Neural cell (in vitro differentiated cells): ENCODE results near the gene SOX13. TPM values are rescaled to one million over a fixed set of nuclear protein-coding genes. Genes with fewer than 3 reads are reported as not detected.

Experiments
- H2AFZ ChIP-seq: fragments of 200-600, 300-800 bp; sonication (generic), shearing (Covaris generic); 2 replicates; pipeline ENCODE4 v1.6.0; 2014; ENCODE audit warnings: low read depth, mild to moderate bottlenecking, antibody characterized with exemption, low read length, moderate library complexity
- H3F3A ChIP-seq: fragments of 200-600 bp; shearing (Covaris generic); 2 replicates; pipeline ENCODE4 v1.6.1; 2016; ENCODE audit warnings: mild to moderate bottlenecking, moderate library complexity, mixed read lengths, antibody characterized with exemption, low read length; ENCODE audit not compliant: insufficient read depth, poor library complexity, severe bottlenecking
- H3K27ac ChIP-seq: fragments of 200-600, 300-800 bp; sonication (generic), shearing (Covaris generic); 2 replicates; pipeline ENCODE4 v1.5.1; 2014; ENCODE audit warnings: mild to moderate bottlenecking, low read length, moderate library complexity
- H3K27me3 ChIP-seq: fragments of 300-800, 200-600 bp; sonication (generic), shearing (Covaris generic); 2 replicates; pipeline ENCODE4 v1.6.0; 2014; ENCODE audit warnings: mild to moderate bottlenecking, low read depth, low read length, moderate library complexity; ENCODE audit not compliant: insufficient read depth
- H3K36me3 ChIP-seq: fragments of 300-800, 200-600 bp; sonication (generic), shearing (Covaris generic); 2 replicates; pipeline ENCODE4 v1.5.1; 2014; ENCODE audit warnings: mild to moderate bottlenecking, antibody characterized with exemption, low read length, moderate library complexity; ENCODE audit not compliant: insufficient read depth
- H3K4me2 ChIP-seq: fragments of 300-800, 200-600 bp; sonication (generic), shearing (Covaris generic); 2 replicates; pipeline ENCODE4 v1.6.0; 2014; ENCODE audit warnings: mild to moderate bottlenecking, low read length
- H3K4me3 ChIP-seq: fragments of 300-800, 200-600 bp; sonication (generic), shearing (Covaris generic); 2 replicates; pipeline ENCODE4 v1.5.1; 2014; ENCODE audit warnings: mild to moderate bottlenecking, low read length, moderate library complexity
- H3K79me2 ChIP-seq: fragments of 200-600 bp; shearing (Covaris generic); replicated peaks from 2 replicates; pipeline ENCODE4 v1.6.0; 2014; ENCODE audit warnings: mild to moderate bottlenecking, low read length, moderate library complexity; ENCODE audit not compliant: insufficient read depth
- H3K9ac ChIP-seq: fragments of 300-800, 200-600 bp; sonication (generic), shearing (Covaris generic); 2 replicates; pipeline ENCODE4 v1.6.1; 2016; ENCODE audit warnings: mild to moderate bottlenecking, low read length, mixed read lengths
- H3K9me2 ChIP-seq: fragments of 200-600 bp; shearing (Covaris generic); 2 replicates; pipeline ENCODE4 v1.6.1; 2016; ENCODE audit warnings: mild to moderate bottlenecking, low read length, mixed read lengths; ENCODE audit not compliant: insufficient read depth
- H3K9me3 ChIP-seq: fragments of 200-600, 300-800 bp; sonication (generic), shearing (Covaris generic); 2 replicates; pipeline ENCODE4 v1.6.1; 2016; ENCODE audit warnings: mild to moderate bottlenecking, mixed run types, low read length, moderate library complexity, mixed read lengths
- H4K20me1 ChIP-seq: fragments of 200-600 bp; shearing (Covaris generic); 2 replicates; pipeline ENCODE4 v1.6.1; 2016; ENCODE audit warnings: mild to moderate bottlenecking, mixed run types; ENCODE audit not compliant: insufficient read depth
- EP300 ChIP-seq: fragments of 450-650 bp; conservative IDR thresholded peaks from 2 replicates; pipeline ENCODE4 v1.6.1; 2014; ENCODE audit warnings: antibody characterized with exemption, mild to moderate bottlenecking, moderate library complexity; ENCODE audit not compliant: poor library complexity, severe bottlenecking
- EZH2 ChIP-seq: fragments of 200-600, 300-800 bp; shearing (Covaris generic), sonication (generic); IDR thresholded peaks from 2 replicates; pipeline ENCODE4 v1.6.1; 2014; ENCODE audit warnings: antibody characterized with exemption, low read length, borderline replicate concordance, mild to moderate bottlenecking; ENCODE audit not compliant: insufficient read depth, poor library complexity, severe bottlenecking
- MXI1 ChIP-seq: fragments of 450-650 bp; conservative IDR thresholded peaks from 2 replicates; pipeline ENCODE4 v1.6.1; 2014; ENCODE audit warnings: antibody characterized with exemption, mild to moderate bottlenecking; ENCODE audit not compliant: poor library complexity, severe bottlenecking
- POLR2AphosphoS5 ChIP-seq: IDR thresholded peaks from 2 replicates; pipeline ENCODE4 v1.6.1; 2012
- RAD21 ChIP-seq: fragments of 450-650 bp; conservative IDR thresholded peaks from 2 replicates; pipeline ENCODE4 v1.6.1; 2014; ENCODE audit warnings: antibody characterized with exemption, mild to moderate bottlenecking, moderate library complexity
- SMC3 ChIP-seq: fragments of 450-650 bp; conservative IDR thresholded peaks from 2 replicates; pipeline ENCODE4 v1.6.1; 2014; ENCODE audit warnings: antibody characterized with exemption, mild to moderate bottlenecking, moderate library complexity; ENCODE audit not compliant: poor library complexity
- TAF1 ChIP-seq: IDR thresholded peaks from 2 replicates; pipeline ENCODE4 v1.6.1; 2012; ENCODE audit warnings: low read depth
- polyA plus RNA-seq: library from polyadenylated mRNA; depleted of rRNA; stranded (reverse); fragments of >200 nt; gene quantifications from 2 replicates; pipeline ENCODE4 v1.2.3, GENCODE V29; 2014
- TF ChIP-seq, protein P1 (sequence below): IDR thresholded peaks from 2 replicates; pipeline ENCODE4 v1.6.1; 2012; ENCODE audit warnings: borderline replicate concordance
- TF ChIP-seq, protein P2 (sequence below): fragments of 450-650 bp; IDR thresholded peaks from 2 replicates; pipeline ENCODE4 v1.5.1; 2014; ENCODE audit warnings: antibody characterized with exemption, mild to moderate bottlenecking, moderate library complexity; ENCODE audit not compliant: poor library complexity, severe bottlenecking

The SOX13 gene
- polyA plus RNA-seq, 1 donor from 2014 or later = 1.7 TPM

GRCh38 chr1:204123376-204123775, 50.5 kb downstream of the SOX13 start:
- Histone ChIP-seq H3K9me2 (no peaks in the 10 kb centered on the region), H3K27ac (no peak overlapping the region), H3F3A (no peaks in the 10 kb centered on the region), H3K4me2 (no peak overlapping the region), H3K36me3 (no peaks in the 10 kb centered on the region), H4K20me1 (no peaks in the 10 kb centered on the region), H3K79me2 (no peaks in the 10 kb centered on the region), H2AFZ (no peak overlapping the region), H3K9me3 (no peaks in the 10 kb centered on the region), H3K9ac (no peak overlapping the region), H3K27me3 (no peaks in the 10 kb centered on the region), H3K4me3 (no peak overlapping the region)
- no peak for TF ChIP-seq SMC3

DNA sequence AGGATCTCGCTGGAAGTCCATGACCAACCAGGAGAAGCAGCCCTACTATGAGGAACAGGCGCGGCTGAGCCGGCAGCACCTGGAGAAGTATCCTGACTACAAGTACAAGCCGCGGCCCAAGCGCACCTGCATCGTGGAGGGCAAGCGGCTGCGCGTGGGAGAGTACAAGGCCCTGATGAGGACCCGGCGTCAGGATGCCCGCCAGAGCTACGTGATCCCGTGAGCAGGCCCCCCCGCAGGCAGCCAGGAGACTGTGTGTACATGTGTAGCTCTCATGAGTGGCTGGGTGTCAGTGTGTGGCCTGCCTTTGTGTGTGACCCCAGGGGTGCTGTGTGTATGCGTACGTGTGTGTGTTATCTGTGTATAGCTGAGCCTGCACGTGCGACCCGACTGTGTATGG, 51.7 kb downstream of the SOX13 start:
- H3K27me3 ChIP-seq = no peaks in the 10 kb centered on the region
- H3F3A ChIP-seq = no peaks in the 10 kb centered on the region
- no peak overlapping the region for H3K27ac ChIP-seq

GRCh38 chr1:204125759-204126351, 52.9 kb downstream of the SOX13 start:
- no peaks in the 10 kb centered on the region for H3K9me3 ChIP-seq
- H3K9ac ChIP-seq = no peak overlapping the region
- H3K27me3 ChIP-seq = no peaks in the 10 kb centered on the region
- no peaks in the 10 kb centered on the region for H3K9me2 ChIP-seq
- TF ChIP-seq POLR2AphosphoS5 (no peak), EZH2 (no peak), EP300 (no peak), TAF1 (no peak), MXI1 (no peak)
- TF ChIP-seq, protein P1, sequence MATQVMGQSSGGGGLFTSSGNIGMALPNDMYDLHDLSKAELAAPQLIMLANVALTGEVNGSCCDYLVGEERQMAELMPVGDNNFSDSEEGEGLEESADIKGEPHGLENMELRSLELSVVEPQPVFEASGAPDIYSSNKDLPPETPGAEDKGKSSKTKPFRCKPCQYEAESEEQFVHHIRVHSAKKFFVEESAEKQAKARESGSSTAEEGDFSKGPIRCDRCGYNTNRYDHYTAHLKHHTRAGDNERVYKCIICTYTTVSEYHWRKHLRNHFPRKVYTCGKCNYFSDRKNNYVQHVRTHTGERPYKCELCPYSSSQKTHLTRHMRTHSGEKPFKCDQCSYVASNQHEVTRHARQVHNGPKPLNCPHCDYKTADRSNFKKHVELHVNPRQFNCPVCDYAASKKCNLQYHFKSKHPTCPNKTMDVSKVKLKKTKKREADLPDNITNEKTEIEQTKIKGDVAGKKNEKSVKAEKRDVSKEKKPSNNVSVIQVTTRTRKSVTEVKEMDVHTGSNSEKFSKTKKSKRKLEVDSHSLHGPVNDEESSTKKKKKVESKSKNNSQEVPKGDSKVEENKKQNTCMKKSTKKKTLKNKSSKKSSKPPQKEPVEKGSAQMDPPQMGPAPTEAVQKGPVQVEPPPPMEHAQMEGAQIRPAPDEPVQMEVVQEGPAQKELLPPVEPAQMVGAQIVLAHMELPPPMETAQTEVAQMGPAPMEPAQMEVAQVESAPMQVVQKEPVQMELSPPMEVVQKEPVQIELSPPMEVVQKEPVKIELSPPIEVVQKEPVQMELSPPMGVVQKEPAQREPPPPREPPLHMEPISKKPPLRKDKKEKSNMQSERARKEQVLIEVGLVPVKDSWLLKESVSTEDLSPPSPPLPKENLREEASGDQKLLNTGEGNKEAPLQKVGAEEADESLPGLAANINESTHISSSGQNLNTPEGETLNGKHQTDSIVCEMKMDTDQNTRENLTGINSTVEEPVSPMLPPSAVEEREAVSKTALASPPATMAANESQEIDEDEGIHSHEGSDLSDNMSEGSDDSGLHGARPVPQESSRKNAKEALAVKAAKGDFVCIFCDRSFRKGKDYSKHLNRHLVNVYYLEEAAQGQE = no peak
- TF ChIP-seq, protein P2, sequence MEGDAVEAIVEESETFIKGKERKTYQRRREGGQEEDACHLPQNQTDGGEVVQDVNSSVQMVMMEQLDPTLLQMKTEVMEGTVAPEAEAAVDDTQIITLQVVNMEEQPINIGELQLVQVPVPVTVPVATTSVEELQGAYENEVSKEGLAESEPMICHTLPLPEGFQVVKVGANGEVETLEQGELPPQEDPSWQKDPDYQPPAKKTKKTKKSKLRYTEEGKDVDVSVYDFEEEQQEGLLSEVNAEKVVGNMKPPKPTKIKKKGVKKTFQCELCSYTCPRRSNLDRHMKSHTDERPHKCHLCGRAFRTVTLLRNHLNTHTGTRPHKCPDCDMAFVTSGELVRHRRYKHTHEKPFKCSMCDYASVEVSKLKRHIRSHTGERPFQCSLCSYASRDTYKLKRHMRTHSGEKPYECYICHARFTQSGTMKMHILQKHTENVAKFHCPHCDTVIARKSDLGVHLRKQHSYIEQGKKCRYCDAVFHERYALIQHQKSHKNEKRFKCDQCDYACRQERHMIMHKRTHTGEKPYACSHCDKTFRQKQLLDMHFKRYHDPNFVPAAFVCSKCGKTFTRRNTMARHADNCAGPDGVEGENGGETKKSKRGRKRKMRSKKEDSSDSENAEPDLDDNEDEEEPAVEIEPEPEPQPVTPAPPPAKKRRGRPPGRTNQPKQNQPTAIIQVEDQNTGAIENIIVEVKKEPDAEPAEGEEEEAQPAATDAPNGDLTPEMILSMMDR = no peak
- H2AFZ ChIP-seq = no peak overlapping the region
- no peak overlapping the region for H3K4me2 ChIP-seq
- no peak overlapping the region for H3K4me3 ChIP-seq
- H3F3A ChIP-seq = no peaks in the 10 kb centered on the region
- H4K20me1 ChIP-seq = no peaks in the 10 kb centered on the region
- H3K36me3 ChIP-seq = no peaks in the 10 kb centered on the region
- no peak overlapping the region for H3K27ac ChIP-seq
- H3K79me2 ChIP-seq = no peaks in the 10 kb centered on the region

More for the DNA sequence above, 51.7 kb downstream of the SOX13 start:
- no peaks in the 10 kb centered on the region for H3K9me2 ChIP-seq
- no peaks in the 10 kb centered on the region for H3K9me3 ChIP-seq
- H3K4me2 ChIP-seq = no peak overlapping the region
- TF ChIP-seq EZH2 = no peak
- no peak for TF ChIP-seq RAD21
- TF ChIP-seq, protein P1 = no peak
- no peaks in the 10 kb centered on the region for H3K79me2 ChIP-seq
- H4K20me1 ChIP-seq = no peaks in the 10 kb centered on the region
- H3K9ac ChIP-seq = no peak overlapping the region
- H3K4me3 ChIP-seq = no peak overlapping the region
- H2AFZ ChIP-seq = no peak overlapping the region
- H3K36me3 ChIP-seq = no peaks in the 10 kb centered on the region
